Caco-2 (cell line): ENCODE data around the gene CHST9. TPM values are rescaled to one million over a fixed set of nuclear protein-coding genes. Genes with fewer than 3 reads are reported as not detected.

Experiments
- BruUV-seq: library from RNA; stranded (reverse); fragments of 400-500 nt; replicated peaks from 2 replicates; lab custom pipeline; 2021; lab: Mats Ljungman, UMichigan
- CTCF ChIA-PET: fragments of 300-600 bp; sonication (Branson Sonifier 250); formaldehyde crosslinking; loops from one replicate; lab custom pipeline; 2022; ENCODE audit warnings: antibody characterized with exemption; lab: Charles Lee
- POLR2A ChIA-PET: fragments of 300-600 bp; sonication (Branson Sonifier 250); formaldehyde crosslinking; loops from one replicate; lab custom pipeline; 2022; ENCODE audit warnings: antibody characterized with exemption; lab: Charles Lee
- DNase-seq, 2 experiments: peaks; one replicate each; pipeline versions ENCODE4 v3.0.0 to v3.0.0-alpha.2; 2020 to 2022
- H3K27me3 ChIP-seq: replicated peaks from 2 replicates; pipeline ENCODE4 v1.6.0; 2011; ENCODE audit warnings: low read length; ENCODE audit not compliant: control insufficient read depth, insufficient read depth
- H3K36me3 ChIP-seq: 2 replicates; pipeline ENCODE4 v1.5.1; 2011; ENCODE audit warnings: low read length; ENCODE audit not compliant: control insufficient read depth, insufficient read depth
- H3K4me1 ChIP-seq: fragments of 250-450 bp; sonication (Bioruptor Pico); 2 replicates; pipeline ENCODE4 v1.5.1; 2020; ENCODE audit warnings: mild to moderate bottlenecking
- H3K4me3 ChIP-seq: 2 replicates; pipeline ENCODE4 v1.5.1; 2011; ENCODE audit warnings: low read depth, mild to moderate bottlenecking, control low read depth, low read length
- H3K9me3 ChIP-seq: fragments of 250-450 bp; sonication (Bioruptor Pico); 2 replicates; pipeline ENCODE4 v1.5.1; 2020; ENCODE audit warnings: mild to moderate bottlenecking, moderate library complexity
- H3K27ac Mint-ChIP-seq: one replicate; pipeline ENCODE4 v1.8.0; 2022; ENCODE audit warnings: mixed read lengths; ENCODE audit not compliant: unreplicated experiment
- H3K27me3 Mint-ChIP-seq: one replicate; pipeline ENCODE4 v1.8.0; 2022; ENCODE audit warnings: mixed read lengths; ENCODE audit not compliant: insufficient read depth, unreplicated experiment
- H3K36me3 Mint-ChIP-seq: one replicate; pipeline ENCODE4 v1.8.0; 2022; ENCODE audit warnings: mild to moderate bottlenecking, mixed read lengths; ENCODE audit not compliant: insufficient read depth, unreplicated experiment
- H3K4me1 Mint-ChIP-seq: one replicate; pipeline ENCODE4 v1.8.0; 2022; ENCODE audit warnings: low read depth, mixed read lengths; ENCODE audit not compliant: unreplicated experiment
- H3K4me3 Mint-ChIP-seq: one replicate; pipeline ENCODE4 v1.8.0; 2022; ENCODE audit warnings: mild to moderate bottlenecking, moderate library complexity, mixed read lengths; ENCODE audit not compliant: unreplicated experiment
- H3K9me3 Mint-ChIP-seq: one replicate; pipeline ENCODE4 v1.8.0; 2022; ENCODE audit warnings: mixed read lengths; ENCODE audit not compliant: unreplicated experiment
- intact Hi-C: fragments of 100-400 bp; cut with micrococcal nuclease; formaldehyde crosslinking; loops from one replicate; pipeline ENCODE4 v1.10.0; 2022; ENCODE audit not compliant: unreplicated experiment
- total RNA-seq: library from RNA; stranded (reverse); gene quantifications from 2 replicates; pipeline ENCODE4 v1.2.3, GENCODE V29; 2022
- TF ChIP-seq, protein P1 (sequence below), 2 experiments: fragments of 200-600 bp in 1 of 2; IDR thresholded peaks; 1 replicate in 1 of 2; 2 replicates in 1 of 2; pipeline versions ENCODE4 v1.5.1 to v1.8.0; 2011 to 2022; ENCODE audit warnings: antibody characterized with exemption in 1 of 2, control low read depth in 1 of 2, inconsistent platforms in 1 of 2, low read depth in 1 of 2, low read length in 1 of 2, mild to moderate bottlenecking in 1 of 2, moderate library complexity in 1 of 2; ENCODE audit not compliant: insufficient read depth in 1 of 2, severe bottlenecking in 1 of 2, unreplicated experiment in 1 of 2

Gene CHST9
- total RNA-seq, 1 experiment from 2014 or later: 26.5 TPM

DNA sequence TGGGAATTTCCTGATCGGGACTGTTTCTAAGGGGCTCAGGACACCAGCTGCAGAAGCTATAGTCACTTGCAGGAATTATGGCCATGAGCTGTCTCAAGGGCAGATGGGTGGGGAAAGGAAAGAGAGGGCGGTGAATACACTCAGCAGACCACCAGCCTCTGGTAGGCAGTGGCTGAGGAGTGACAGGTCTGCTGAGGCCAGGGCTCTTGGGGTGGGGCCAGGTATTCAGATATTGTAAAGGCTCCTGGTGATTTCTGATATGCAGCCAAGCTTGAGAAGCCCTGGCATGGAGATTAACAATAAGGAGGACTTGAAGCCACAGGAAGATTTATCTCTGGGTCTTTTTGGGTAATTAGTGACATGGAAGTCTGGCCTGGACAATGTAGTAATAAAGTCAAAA lies 174.3 kb downstream of the CHST9 start:
- H3K27ac Mint-ChIP-seq: no peak overlapping the region
- Histone ChIP-seq H3K27me3 (no peaks in the 10 kb centered on the region), H3K9me3 (no peaks in the 10 kb centered on the region), H3K4me1 (0 out of 2 replicates have a peak, but pooled peaks cover 6% of the 10 kb centered on the region), H3K4me3 (no peak overlapping the region), H3K36me3 (no peaks in the 10 kb centered on the region)
- peaks cover 7% of the 10 kb centered on the region for H3K4me1 Mint-ChIP-seq
- no peaks in the 10 kb centered on the region for H3K9me3 Mint-ChIP-seq
- intact Hi-C loops: no loop called here
- no peaks in the 10 kb centered on the region for H3K27me3 Mint-ChIP-seq
- ChIA-PET CTCF (no interaction called here), POLR2A (interaction anchor here (0.6 kb wide), 1 partner anchor 14 kb away, joined by 3 read pairs; no protein-coding TSS in a partner anchor)
- H3K4me3 Mint-ChIP-seq: no peak overlapping the region
- H3K36me3 Mint-ChIP-seq: peaks cover 17% of the 10 kb centered on the region
- no peak for DNase-seq
- no TSS peak for BruUV-seq
- TF ChIP-seq, protein P1, sequence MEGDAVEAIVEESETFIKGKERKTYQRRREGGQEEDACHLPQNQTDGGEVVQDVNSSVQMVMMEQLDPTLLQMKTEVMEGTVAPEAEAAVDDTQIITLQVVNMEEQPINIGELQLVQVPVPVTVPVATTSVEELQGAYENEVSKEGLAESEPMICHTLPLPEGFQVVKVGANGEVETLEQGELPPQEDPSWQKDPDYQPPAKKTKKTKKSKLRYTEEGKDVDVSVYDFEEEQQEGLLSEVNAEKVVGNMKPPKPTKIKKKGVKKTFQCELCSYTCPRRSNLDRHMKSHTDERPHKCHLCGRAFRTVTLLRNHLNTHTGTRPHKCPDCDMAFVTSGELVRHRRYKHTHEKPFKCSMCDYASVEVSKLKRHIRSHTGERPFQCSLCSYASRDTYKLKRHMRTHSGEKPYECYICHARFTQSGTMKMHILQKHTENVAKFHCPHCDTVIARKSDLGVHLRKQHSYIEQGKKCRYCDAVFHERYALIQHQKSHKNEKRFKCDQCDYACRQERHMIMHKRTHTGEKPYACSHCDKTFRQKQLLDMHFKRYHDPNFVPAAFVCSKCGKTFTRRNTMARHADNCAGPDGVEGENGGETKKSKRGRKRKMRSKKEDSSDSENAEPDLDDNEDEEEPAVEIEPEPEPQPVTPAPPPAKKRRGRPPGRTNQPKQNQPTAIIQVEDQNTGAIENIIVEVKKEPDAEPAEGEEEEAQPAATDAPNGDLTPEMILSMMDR (IDR thresholded peaks at IDR 0.05; ENCODE audit: insufficient read depth in 1 of 2, low read depth in 1 of 2, low read length in 1 of 2, severe bottlenecking in 1 of 2, unreplicated experiment in 1 of 2): no peak

DNA sequence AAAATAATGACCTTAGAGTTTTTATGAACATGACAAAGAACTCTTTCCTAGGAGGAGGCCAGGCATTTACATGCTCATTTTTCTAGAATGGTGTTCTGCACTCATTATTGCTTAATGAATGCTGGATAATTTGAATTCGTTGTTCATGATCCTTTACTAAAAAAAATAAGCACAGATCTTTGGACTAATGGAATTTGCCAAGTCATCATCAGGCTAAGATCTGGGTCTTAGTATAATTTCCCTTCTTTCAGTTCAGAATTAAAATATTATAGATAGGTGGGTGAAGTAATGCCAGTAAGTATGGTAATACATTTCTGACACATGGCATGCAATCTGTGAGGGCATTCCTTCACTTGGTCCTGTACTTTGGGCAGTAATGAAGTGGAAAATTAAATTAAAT lies 175.8 kb downstream of the CHST9 start:
- H3K4me3 ChIP-seq: no peak overlapping the region
- Mint-ChIP-seq H3K27ac (no peak overlapping the region), H3K27me3 (no peaks in the 10 kb centered on the region), H3K36me3 (peaks cover 17% of the 10 kb centered on the region), H3K4me3 (no peak overlapping the region), H3K9me3 (no peaks in the 10 kb centered on the region), H3K4me1 (no peaks in the 10 kb centered on the region)
- H3K36me3 ChIP-seq: no peaks in the 10 kb centered on the region
- intact Hi-C loops: no loop called here
- no peaks in the 10 kb centered on the region for H3K4me1 ChIP-seq
- BruUV-seq: no TSS peak
- DNase-seq: no peak
- H3K27me3 ChIP-seq: no peaks in the 10 kb centered on the region
- TF ChIP-seq, protein P1 (IDR thresholded peaks at IDR 0.05; ENCODE audit: insufficient read depth in 1 of 2, low read depth in 1 of 2, low read length in 1 of 2, severe bottlenecking in 1 of 2, unreplicated experiment in 1 of 2): no peak
- ChIA-PET POLR2A (no interaction called here), CTCF (no interaction called here)
- H3K9me3 ChIP-seq: no peaks in the 10 kb centered on the region

DNA sequence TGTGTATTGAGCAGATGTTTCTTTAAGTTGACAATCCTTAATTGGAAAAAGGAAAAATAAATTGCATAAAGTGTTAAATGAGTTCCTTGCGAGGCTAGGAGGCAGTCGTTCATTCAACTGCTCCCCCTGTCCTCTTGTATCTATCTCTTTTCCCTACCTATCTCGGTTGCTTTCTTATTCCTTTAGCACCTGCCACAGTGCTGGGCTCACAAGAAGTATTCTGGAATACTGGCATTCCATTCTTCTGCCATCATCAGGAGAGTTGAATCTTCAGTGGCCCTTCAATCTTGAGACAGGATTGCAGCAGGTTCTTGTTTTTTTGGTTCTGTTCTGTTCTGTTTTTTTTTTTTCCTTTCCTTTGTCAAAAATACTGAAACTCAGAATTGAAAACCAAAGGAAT lies 176.5 kb downstream of the CHST9 start:
- intact Hi-C loops: no loop called here
- no TSS peak for BruUV-seq
- H3K36me3 ChIP-seq: no peaks in the 10 kb centered on the region
- ChIA-PET POLR2A (no interaction called here), CTCF (no interaction called here)
- H3K27me3 ChIP-seq: no peaks in the 10 kb centered on the region
- no peak overlapping the region for H3K27ac Mint-ChIP-seq
- H3K4me3 Mint-ChIP-seq: no peak overlapping the region
- no peaks in the 10 kb centered on the region for H3K4me1 ChIP-seq
- no peaks in the 10 kb centered on the region for H3K9me3 Mint-ChIP-seq
- no peak for DNase-seq
- no peaks in the 10 kb centered on the region for H3K4me1 Mint-ChIP-seq
- H3K4me3 ChIP-seq: no peak overlapping the region
- TF ChIP-seq, protein P1 (IDR thresholded peaks at IDR 0.05; ENCODE audit: insufficient read depth in 1 of 2, low read depth in 1 of 2, low read length in 1 of 2, severe bottlenecking in 1 of 2, unreplicated experiment in 1 of 2): no peak
- no peaks in the 10 kb centered on the region for H3K27me3 Mint-ChIP-seq
- no peaks in the 10 kb centered on the region for H3K9me3 ChIP-seq
- H3K36me3 Mint-ChIP-seq: peaks cover 19% of the 10 kb centered on the region
